ENCODE data around the gene PNPLA7. TPM values are rescaled to one million over a fixed set of nuclear protein-coding genes. Genes with fewer than 3 reads are reported as not detected.
"Not testable (repeated sequence)": the region's sequence is repeated elsewhere in the genome, so short reads cannot be mapped to it uniquely, and the experiment has no call there.

PNPLA7 gene
- total RNA-seq, 1 donor from 2014 or later: 4.4 TPM

GRCh38 chr9:137575364-137575715 lies 25.1 kb upstream of the PNPLA7 start:
- no peak for DNase-seq

- DNase-seq: no peak
Observed at GRCh38 chr9:137574192-137574591, 24.0 kb upstream of the PNPLA7 start.

GRCh38 chr9:137570566-137570965 lies 20.4 kb upstream of the PNPLA7 start:
- no peak for DNase-seq

- no peak for DNase-seq
Observed at GRCh38 chr9:137569609-137570203, 19.5 kb upstream of the PNPLA7 start.

GRCh38 chr9:137568445-137568844 lies 18.2 kb upstream of the PNPLA7 start:
- DNase-seq: not testable (repeated sequence)

GRCh38 chr9:137564817-137565411 lies 14.7 kb upstream of the PNPLA7 start:
- DNase-seq: no peak

GRCh38 chr9:137564134-137564533 lies 13.9 kb upstream of the PNPLA7 start:
- DNase-seq: no peak

GRCh38 chr9:137558127-137558526 lies 7.9 kb upstream of the PNPLA7 start:
- no peak for DNase-seq

- no peak for DNase-seq
Observed at GRCh38 chr9:137556069-137556838, 6.1 kb upstream of the PNPLA7 start.

- DNase-seq: no peak
Observed at GRCh38 chr9:137555179-137555578, 5.0 kb upstream of the PNPLA7 start.

- no peak for DNase-seq
Observed at GRCh38 chr9:137554349-137554748, 4.1 kb upstream of the PNPLA7 start.

- not testable (repeated sequence) for DNase-seq
Observed at GRCh38 chr9:137553654-137554053, 3.5 kb upstream of the PNPLA7 start.

- DNase-seq: no peak
Observed at GRCh38 chr9:137552022-137552768, 2.0 kb upstream of the PNPLA7 start.

GRCh38 chr9:137551264-137552021 lies 1.2 kb upstream of the PNPLA7 start, which contains the start of gene MRPL41:
Gene MRPL41 (plus strand): TSS chr9:137551879. CDS start chr9:137552082, 203 bp downstream.
- peak; percentile 62 for DNase-seq

- DNase-seq: not testable (repeated sequence)
Observed at GRCh38 chr9:137550958-137551263, 709 bp upstream of the PNPLA7 start.

GRCh38 chr9:137547687-137548543 lies 2.3 kb downstream of the PNPLA7 start:
- no peak for DNase-seq

- DNase-seq: no peak
Observed at GRCh38 chr9:137545123-137545522, 5.1 kb downstream of the PNPLA7 start.

- DNase-seq: no peak
Observed at GRCh38 chr9:137544176-137544760, 5.9 kb downstream of the PNPLA7 start.

- DNase-seq: no peak
Observed at GRCh38 chr9:137543237-137543963, 6.8 kb downstream of the PNPLA7 start.

- no peak for DNase-seq
Observed at GRCh38 chr9:137542486-137542885, 7.7 kb downstream of the PNPLA7 start.

All from skin of body (tissue), 2 donors.